HCT116 (cell line): Measurements from ENCODE around the gene PVALEF. TPM values are rescaled to one million over a fixed set of nuclear protein-coding genes. Genes with fewer than 3 reads are reported as not detected.

ENCODE experiments used
- ATAC-seq: fragments of 200-7000 bp; cut with Tn5 transposase; 2 replicates; pipeline ENCODE4 v1.9.1; 2020; ENCODE audit warnings: mild to moderate bottlenecking, moderate library complexity
- BruUV-seq: library from RNA; stranded (reverse); fragments of 400-500 nt; replicated peaks from 2 replicates; lab custom pipeline; 2021; lab: Mats Ljungman, UMichigan
- CTCF ChIA-PET: fragments of 300-600 bp; sonication (Branson Sonifier 250); formaldehyde crosslinking; loops from one replicate; lab custom pipeline; 2021; ENCODE audit warnings: antibody characterized with exemption; lab: Charles Lee
- POLR2A ChIA-PET: fragments of 300-600, 350-600 bp; sonication (Branson Sonifier 250); formaldehyde crosslinking; loops from one replicate; lab custom pipeline; 2021; ENCODE audit warnings: antibody characterized with exemption; lab: Charles Lee
- RAD21 ChIA-PET, 2 experiments: fragments of 300-600 bp; sonication (Branson Sonifier 250); formaldehyde crosslinking; loops; one replicate each; lab custom pipeline; 2023; ENCODE audit warnings: low total read pairs in 2 of 2; ENCODE audit not compliant: uncharacterized antibody in 2 of 2, unreplicated experiment in 2 of 2, low non-redundant PET in 1 of 2; lab: Charles Lee
- DNase-seq: peaks from one replicate; pipeline ENCODE4 v3.0.0-alpha.2; 2010; ENCODE audit warnings: low read depth, low spot score
- H2AFZ ChIP-seq: fragments of 200-600 bp; shearing (Covaris generic), sonication (generic); 2 replicates; pipeline ENCODE4 v1.6.1; 2017; ENCODE audit warnings: low read depth, mixed run types, mixed read lengths, antibody characterized with exemption, low read length; ENCODE audit not compliant: poor library complexity, severe bottlenecking
- H3K27ac ChIP-seq: 2 replicates; pipeline ENCODE4 v1.5.1; 2012; ENCODE audit warnings: low read depth, low read length
- H3K27me3 ChIP-seq: fragments of 200-600 bp; sonication (generic); 2 replicates; pipeline ENCODE4 v1.6.1; 2016; ENCODE audit warnings: mixed run types, low read length, mixed read lengths; ENCODE audit not compliant: insufficient read depth
- H3K36me3 ChIP-seq, 2 experiments: fragments of 200-500 bp in 1 of 2; fragments of 200-600 bp in 1 of 2; sonication (Bioruptor generic) in 1 of 2; sonication (generic) in 1 of 2; 2 replicates each; pipeline versions ENCODE4 v1.5.1 to v1.6.1; 2014 to 2016; ENCODE audit warnings: low read length in 2 of 2, inconsistent platforms in 1 of 2, mixed read lengths in 1 of 2, mixed run types in 1 of 2; ENCODE audit not compliant: insufficient read depth in 2 of 2, control insufficient read depth in 1 of 2
- H3K4me1 ChIP-seq, 2 experiments: fragments of 200-600 bp in 1 of 2; sonication (generic) in 1 of 2; 2 replicates each; pipeline versions ENCODE4 v1.5.1 to v1.6.1; 2012 to 2017; ENCODE audit warnings: low read length in 2 of 2, inconsistent platforms in 1 of 2, mild to moderate bottlenecking in 1 of 2, mixed read lengths in 1 of 2, mixed run types in 1 of 2, moderate library complexity in 1 of 2; ENCODE audit not compliant: insufficient read depth in 2 of 2, control insufficient read depth in 1 of 2
- H3K4me2 ChIP-seq: fragments of 200-600 bp; sonication (generic); 2 replicates; pipeline ENCODE4 v1.6.1; 2017; ENCODE audit warnings: mixed run types, low read length, mixed read lengths
- H3K4me3 ChIP-seq, 2 experiments: fragments of 200-600 bp in 1 of 2; sonication (generic) in 1 of 2; replicated peaks in 1 of 2; 2 replicates each; pipeline ENCODE4 v1.5.1; 2011 to 2016; ENCODE audit warnings: low read length in 2 of 2, control low read depth in 1 of 2, low read depth in 1 of 2, mild to moderate bottlenecking in 1 of 2, mixed read lengths in 1 of 2, mixed run types in 1 of 2
- H3K79me2 ChIP-seq: fragments of 200-600 bp; sonication (generic); 2 replicates; pipeline ENCODE4 v1.6.1; 2017; ENCODE audit warnings: mild to moderate bottlenecking, mixed run types, low read length, moderate library complexity, mixed read lengths; ENCODE audit not compliant: insufficient read depth
- H3K9ac ChIP-seq: fragments of 200-600 bp; sonication (generic); 2 replicates; pipeline ENCODE4 v1.6.1; 2016; ENCODE audit warnings: low read length, mixed read lengths
- H3K9me2 ChIP-seq: fragments of 200-600 bp; sonication (generic), shearing (Covaris generic); 2 replicates; pipeline ENCODE4 v1.6.1; 2017; ENCODE audit warnings: mixed run types, mild to moderate bottlenecking, moderate library complexity; ENCODE audit not compliant: insufficient read depth
- H3K9me3 ChIP-seq, 2 experiments: fragments of 200-500 bp in 1 of 2; fragments of 200-600 bp in 1 of 2; sonication (Bioruptor generic) in 1 of 2; sonication (generic) in 1 of 2; 2 replicates each; pipeline ENCODE4 v1.6.1; 2014 to 2017; ENCODE audit warnings: low read length in 2 of 2, mixed read lengths in 2 of 2, inconsistent platforms in 1 of 2, low read depth in 1 of 2, mild to moderate bottlenecking in 1 of 2, mixed run types in 1 of 2, moderate library complexity in 1 of 2; ENCODE audit not compliant: control insufficient read depth in 1 of 2, insufficient read depth in 1 of 2
- H4K20me1 ChIP-seq: fragments of 200-600 bp; sonication (generic), shearing (Covaris generic); 2 replicates; pipeline ENCODE4 v1.6.1; 2017; ENCODE audit warnings: mixed run types, mild to moderate bottlenecking, moderate library complexity; ENCODE audit not compliant: insufficient read depth
- CBX3 ChIP-seq: IDR thresholded peaks from 2 replicates; pipeline ENCODE4 v1.6.1; 2012; ENCODE audit warnings: low read depth
- CEBPB ChIP-seq: IDR thresholded peaks from 2 replicates; pipeline ENCODE4 v1.6.1; 2012; ENCODE audit warnings: low read depth
- EZH2 ChIP-seq: fragments of 200-600 bp; sonication (generic); IDR thresholded peaks from 2 replicates; pipeline ENCODE4 v1.6.1; 2017; ENCODE audit warnings: antibody characterized with exemption, mixed run types
- JUND ChIP-seq: IDR thresholded peaks from 2 replicates; pipeline ENCODE4 v1.6.1; 2012
- POLR2A ChIP-seq: IDR thresholded peaks from 2 replicates; pipeline ENCODE4 v1.7.0; 2011; ENCODE audit warnings: borderline replicate concordance; ENCODE audit not compliant: insufficient read depth, insufficient read length; ENCODE audit errors: extremely low read depth
- SRF ChIP-seq: IDR thresholded peaks from 2 replicates; pipeline ENCODE4 v1.6.1; 2012; ENCODE audit warnings: low read depth
- TCF7L2 ChIP-seq: IDR thresholded peaks from 2 replicates; pipeline ENCODE4 v1.7.0; 2011; ENCODE audit warnings: borderline replicate concordance, inconsistent platforms; ENCODE audit not compliant: insufficient read depth, insufficient read length; ENCODE audit errors: extremely low read depth
- ZFX ChIP-seq: fragments of 450-650 bp; IDR thresholded peaks from 2 replicates; pipeline ENCODE4 v1.6.1; 2017
- ZNF274 ChIP-seq: fragments of 200-500 bp; sonication (Bioruptor generic); IDR thresholded peaks from 2 replicates; pipeline ENCODE4 v1.6.1; 2014; ENCODE audit warnings: mild to moderate bottlenecking, low read depth, low read length, inconsistent platforms
- intact Hi-C: fragments of 100-400 bp; cut with micrococcal nuclease; formaldehyde crosslinking; loops from 2 replicates; pipeline ENCODE4 v1.10.0; 2022
- total RNA-seq: library from RNA; stranded (reverse); gene quantifications from one replicate; pipeline ENCODE4 v1.2.1, GENCODE V29; 2021; ENCODE audit not compliant: unreplicated experiment
- TF ChIP-seq, protein P1 (sequence below): IDR thresholded peaks from 2 replicates; pipeline ENCODE4 v1.6.1; 2012
- TF ChIP-seq, protein P2 (sequence below): IDR thresholded peaks from 2 replicates; pipeline ENCODE4 v1.6.1; 2012; ENCODE audit warnings: low read depth
- TF ChIP-seq, protein P3 (sequence below): IDR thresholded peaks from 2 replicates; pipeline ENCODE4 v1.6.1; 2011; ENCODE audit warnings: mild to moderate bottlenecking, low read length, moderate library complexity; ENCODE audit not compliant: insufficient replicate concordance; ENCODE audit errors: extremely low read depth

PVALEF gene
- total RNA-seq, 1 experiment from 2014 or later, result not detected

DNA sequence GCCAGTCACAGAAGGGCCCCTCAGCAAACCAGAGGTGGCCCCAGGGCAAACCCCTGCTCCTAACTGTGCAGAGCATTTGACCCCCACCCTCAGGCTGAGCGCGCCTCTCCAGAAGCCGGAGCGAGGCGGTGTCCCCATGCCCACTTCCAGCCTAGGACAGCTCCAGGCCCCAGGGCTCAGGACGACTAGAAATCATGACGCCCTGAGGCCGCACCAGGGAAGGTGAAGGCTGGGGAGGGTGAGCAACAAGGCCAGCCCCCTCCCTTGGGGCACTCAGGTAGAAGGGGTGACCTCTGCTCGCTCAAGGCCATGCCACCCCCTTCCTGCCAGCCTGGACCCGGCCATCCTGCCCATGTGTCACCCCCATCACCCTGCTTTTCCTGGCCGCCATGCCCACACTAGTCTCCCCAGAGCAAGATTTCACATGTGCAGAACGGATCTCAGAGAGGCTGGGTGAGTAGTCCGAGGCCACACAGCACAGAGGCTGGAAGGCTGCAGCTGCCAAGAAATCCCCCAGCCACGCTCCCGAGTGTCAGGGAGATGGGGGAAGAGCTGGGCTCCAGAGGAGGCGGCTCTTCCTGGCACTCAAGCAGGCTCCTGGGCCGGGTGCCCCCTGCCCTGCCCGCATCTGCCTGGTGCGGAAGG is 2.1 kb upstream of the PVALEF start:
- Histone ChIP-seq H3K9me2 (no peaks in the 10 kb centered on the region), H3K27ac (no peak overlapping the region), H3K9me3 (no peaks in the 10 kb centered on the region), H3K27me3 (no peaks in the 10 kb centered on the region), H3K36me3 (no peaks in the 10 kb centered on the region)
- RAD21 ChIA-PET, result no interaction called here
- DNase-seq, result no peak
- TF ChIP-seq, protein P1, sequence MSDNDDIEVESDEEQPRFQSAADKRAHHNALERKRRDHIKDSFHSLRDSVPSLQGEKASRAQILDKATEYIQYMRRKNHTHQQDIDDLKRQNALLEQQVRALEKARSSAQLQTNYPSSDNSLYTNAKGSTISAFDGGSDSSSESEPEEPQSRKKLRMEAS, result no peak
- TF ChIP-seq EZH2 (no peak), JUND (no peak), ZNF274 (no peak), TCF7L2 (no peak), POLR2A (no peak)
- TF ChIP-seq, all 23 proteins: peak for 0
- Histone ChIP-seq H3K4me2 (no peak overlapping the region), H3K79me2 (no peaks in the 10 kb centered on the region), H3K9ac (no peak overlapping the region), H3K4me1 (no peaks in the 10 kb centered on the region), H3K4me3 (no peak overlapping the region), H4K20me1 (no peaks in the 10 kb centered on the region), H2AFZ (no peak overlapping the region)
- ChIA-PET CTCF (no interaction called here), POLR2A (no interaction called here)
- no TSS peak for BruUV-seq
- no peak for ATAC-seq
- intact Hi-C loops, result no loop called here

DNA sequence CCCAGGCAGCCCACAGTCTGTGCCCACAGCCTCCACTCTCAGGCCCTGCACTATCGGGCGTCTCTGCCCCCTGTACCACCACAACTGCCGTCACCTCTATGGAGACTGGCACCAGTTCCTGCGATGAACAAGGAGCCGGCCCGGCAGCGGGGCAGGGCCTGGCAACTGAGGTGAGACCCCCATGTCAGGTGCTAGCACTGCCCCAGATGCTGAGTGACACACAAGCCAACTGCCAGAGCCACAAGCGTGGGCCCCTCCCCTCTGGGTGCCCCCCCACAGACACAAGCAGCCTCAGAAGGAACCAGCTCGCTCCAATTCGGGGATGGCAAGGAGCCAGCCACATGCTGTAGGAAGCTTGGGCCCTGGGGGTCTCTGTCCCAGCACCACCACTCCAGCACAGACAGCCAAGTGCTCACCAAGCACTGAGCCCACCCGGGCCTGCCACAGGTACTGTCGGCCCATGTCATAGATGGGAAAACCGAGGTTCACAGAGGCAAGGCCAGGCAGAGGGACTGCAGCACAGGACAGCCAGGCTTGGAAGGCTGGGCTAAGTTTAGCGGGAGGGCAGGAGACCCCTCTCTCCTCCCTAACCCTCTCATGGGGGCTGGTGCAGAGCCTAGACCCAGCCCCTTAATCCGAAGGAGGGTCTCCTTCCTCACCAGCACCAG is 1.5 kb upstream of the PVALEF start:
- no peak overlapping the region for H3K4me2 ChIP-seq
- POLR2A ChIA-PET, result no interaction called here
- H3K9me2 ChIP-seq, result no peaks in the 10 kb centered on the region
- H3K27me3 ChIP-seq, result no peaks in the 10 kb centered on the region
- no TSS peak for BruUV-seq
- H2AFZ ChIP-seq, result no peak overlapping the region
- H3K4me1 ChIP-seq, result no peaks in the 10 kb centered on the region
- H4K20me1 ChIP-seq, result no peaks in the 10 kb centered on the region
- RAD21 ChIA-PET, result no interaction called here
- H3K9ac ChIP-seq, result no peak overlapping the region
- ATAC-seq (no peak), DNase-seq (no peak)
- H3K36me3 ChIP-seq, result no peaks in the 10 kb centered on the region
- CTCF ChIA-PET, result no interaction called here
- intact Hi-C loops, result no loop called here
- H3K27ac ChIP-seq, result no peak overlapping the region
- no peaks in the 10 kb centered on the region for H3K79me2 ChIP-seq
- H3K9me3 ChIP-seq, result no peaks in the 10 kb centered on the region
- H3K4me3 ChIP-seq, result no peak overlapping the region
- TF ChIP-seq CBX3, result no peak
- TF ChIP-seq, protein P2, sequence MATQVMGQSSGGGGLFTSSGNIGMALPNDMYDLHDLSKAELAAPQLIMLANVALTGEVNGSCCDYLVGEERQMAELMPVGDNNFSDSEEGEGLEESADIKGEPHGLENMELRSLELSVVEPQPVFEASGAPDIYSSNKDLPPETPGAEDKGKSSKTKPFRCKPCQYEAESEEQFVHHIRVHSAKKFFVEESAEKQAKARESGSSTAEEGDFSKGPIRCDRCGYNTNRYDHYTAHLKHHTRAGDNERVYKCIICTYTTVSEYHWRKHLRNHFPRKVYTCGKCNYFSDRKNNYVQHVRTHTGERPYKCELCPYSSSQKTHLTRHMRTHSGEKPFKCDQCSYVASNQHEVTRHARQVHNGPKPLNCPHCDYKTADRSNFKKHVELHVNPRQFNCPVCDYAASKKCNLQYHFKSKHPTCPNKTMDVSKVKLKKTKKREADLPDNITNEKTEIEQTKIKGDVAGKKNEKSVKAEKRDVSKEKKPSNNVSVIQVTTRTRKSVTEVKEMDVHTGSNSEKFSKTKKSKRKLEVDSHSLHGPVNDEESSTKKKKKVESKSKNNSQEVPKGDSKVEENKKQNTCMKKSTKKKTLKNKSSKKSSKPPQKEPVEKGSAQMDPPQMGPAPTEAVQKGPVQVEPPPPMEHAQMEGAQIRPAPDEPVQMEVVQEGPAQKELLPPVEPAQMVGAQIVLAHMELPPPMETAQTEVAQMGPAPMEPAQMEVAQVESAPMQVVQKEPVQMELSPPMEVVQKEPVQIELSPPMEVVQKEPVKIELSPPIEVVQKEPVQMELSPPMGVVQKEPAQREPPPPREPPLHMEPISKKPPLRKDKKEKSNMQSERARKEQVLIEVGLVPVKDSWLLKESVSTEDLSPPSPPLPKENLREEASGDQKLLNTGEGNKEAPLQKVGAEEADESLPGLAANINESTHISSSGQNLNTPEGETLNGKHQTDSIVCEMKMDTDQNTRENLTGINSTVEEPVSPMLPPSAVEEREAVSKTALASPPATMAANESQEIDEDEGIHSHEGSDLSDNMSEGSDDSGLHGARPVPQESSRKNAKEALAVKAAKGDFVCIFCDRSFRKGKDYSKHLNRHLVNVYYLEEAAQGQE, result no peak
- TF ChIP-seq TCF7L2, result no peak
- no peak for TF ChIP-seq CEBPB
- no peak for TF ChIP-seq ZFX
- no peak for TF ChIP-seq SRF
- TF ChIP-seq, protein P3, sequence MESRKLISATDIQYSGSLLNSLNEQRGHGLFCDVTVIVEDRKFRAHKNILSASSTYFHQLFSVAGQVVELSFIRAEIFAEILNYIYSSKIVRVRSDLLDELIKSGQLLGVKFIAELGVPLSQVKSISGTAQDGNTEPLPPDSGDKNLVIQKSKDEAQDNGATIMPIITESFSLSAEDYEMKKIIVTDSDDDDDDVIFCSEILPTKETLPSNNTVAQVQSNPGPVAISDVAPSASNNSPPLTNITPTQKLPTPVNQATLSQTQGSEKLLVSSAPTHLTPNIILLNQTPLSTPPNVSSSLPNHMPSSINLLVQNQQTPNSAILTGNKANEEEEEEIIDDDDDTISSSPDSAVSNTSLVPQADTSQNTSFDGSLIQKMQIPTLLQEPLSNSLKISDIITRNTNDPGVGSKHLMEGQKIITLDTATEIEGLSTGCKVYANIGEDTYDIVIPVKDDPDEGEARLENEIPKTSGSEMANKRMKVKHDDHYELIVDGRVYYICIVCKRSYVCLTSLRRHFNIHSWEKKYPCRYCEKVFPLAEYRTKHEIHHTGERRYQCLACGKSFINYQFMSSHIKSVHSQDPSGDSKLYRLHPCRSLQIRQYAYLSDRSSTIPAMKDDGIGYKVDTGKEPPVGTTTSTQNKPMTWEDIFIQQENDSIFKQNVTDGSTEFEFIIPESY, result no peak
